HEK293 (cell line): Measurements from ENCODE around the gene CFL1.

Experiments
- HIC1 ChIP-seq: fragments of 450-650 bp; formaldehyde crosslinking; IDR thresholded peaks from 2 replicates; pipeline ENCODE4 v1.5.1; 2016; ENCODE audit warnings: missing biosample characterization, missing genetic modification characterization
- HOXD13 ChIP-seq: sonication (generic); formaldehyde crosslinking; IDR thresholded peaks from 2 replicates; pipeline ENCODE4 v1.8.0; 2022; ENCODE audit warnings: missing genetic modification reagents, borderline replicate concordance
- OVOL3 ChIP-seq: fragments of 450-650 bp; formaldehyde crosslinking; IDR thresholded peaks from 2 replicates; pipeline ENCODE4 v1.5.1; 2016; ENCODE audit warnings: missing biosample characterization, missing genetic modification characterization
- REST ChIP-seq: fragments of 450-650 bp; formaldehyde crosslinking; IDR thresholded peaks from 2 replicates; pipeline ENCODE4 v1.5.1; 2016; ENCODE audit warnings: missing biosample characterization, missing genetic modification characterization
- SP2 ChIP-seq: fragments of 450-650 bp; formaldehyde crosslinking; IDR thresholded peaks from 2 replicates; pipeline ENCODE4 v1.5.1; 2016; ENCODE audit warnings: missing biosample characterization, missing genetic modification characterization
- TRIM28 ChIP-seq: IDR thresholded peaks from 2 replicates; pipeline ENCODE4 v1.6.1; 2011; ENCODE audit warnings: low read length, control low read depth, borderline replicate concordance
- ZBTB17 ChIP-seq: fragments of 450-650 bp; formaldehyde crosslinking; IDR thresholded peaks from 2 replicates; pipeline ENCODE4 v1.5.1; 2016; ENCODE audit warnings: missing biosample characterization, missing genetic modification characterization
- ZBTB7A ChIP-seq: fragments of 450-650 bp; formaldehyde crosslinking; IDR thresholded peaks from 2 replicates; pipeline ENCODE4 v1.5.1; 2016; ENCODE audit warnings: low read depth, missing biosample characterization, missing genetic modification characterization
- ZNF18 ChIP-seq: fragments of 450-650 bp; formaldehyde crosslinking; IDR thresholded peaks from 2 replicates; pipeline ENCODE4 v1.5.1; 2016; ENCODE audit warnings: missing biosample characterization, missing genetic modification characterization
- ZNF184 ChIP-seq: fragments of 450-650 bp; IDR thresholded peaks from 2 replicates; pipeline ENCODE4 v1.5.1; 2018; ENCODE audit warnings: missing biosample characterization, mild to moderate bottlenecking, missing genetic modification characterization
- ZNF26 ChIP-seq: fragments of 450-650 bp; formaldehyde crosslinking; IDR thresholded peaks from 2 replicates; pipeline ENCODE4 v1.5.1; 2016; ENCODE audit warnings: missing biosample characterization, missing genetic modification characterization
- ZNF280C ChIP-seq: fragments of 450-650 bp; formaldehyde crosslinking; IDR thresholded peaks from 2 replicates; pipeline ENCODE4 v1.5.1; 2016; ENCODE audit warnings: missing biosample characterization, missing genetic modification characterization
- ZNF366 ChIP-seq: fragments of 450-650 bp; formaldehyde crosslinking; conservative IDR thresholded peaks from 2 replicates; pipeline ENCODE4 v1.5.1; 2016; ENCODE audit warnings: missing biosample characterization, missing genetic modification characterization
- ZNF394 ChIP-seq: fragments of 450-650 bp; formaldehyde crosslinking; IDR thresholded peaks from 2 replicates; pipeline ENCODE4 v1.5.1; 2016; ENCODE audit warnings: missing biosample characterization, missing genetic modification characterization, mild to moderate bottlenecking, moderate library complexity, borderline replicate concordance
- ZNF433 ChIP-seq: fragments of 450-650 bp; formaldehyde crosslinking; IDR thresholded peaks from 2 replicates; pipeline ENCODE4 v1.5.1; 2016; ENCODE audit warnings: missing biosample characterization, missing genetic modification characterization, low read depth
- ZNF514 ChIP-seq: fragments of 450-650 bp; formaldehyde crosslinking; IDR thresholded peaks from 2 replicates; pipeline ENCODE4 v1.5.1; 2016; ENCODE audit warnings: missing biosample characterization, missing genetic modification characterization
- ZNF518A ChIP-seq: fragments of 450-650 bp; formaldehyde crosslinking; conservative IDR thresholded peaks from 2 replicates; pipeline ENCODE4 v1.5.1; 2016; ENCODE audit warnings: low read depth, missing biosample characterization, missing genetic modification characterization
- ZNF560 ChIP-seq: fragments of 450-650 bp; formaldehyde crosslinking; IDR thresholded peaks from 2 replicates; pipeline ENCODE4 v1.5.1; 2017; ENCODE audit warnings: missing biosample characterization, missing genetic modification characterization, borderline replicate concordance
- ZNF621 ChIP-seq: fragments of 450-650 bp; formaldehyde crosslinking; IDR thresholded peaks from 2 replicates; pipeline ENCODE4 v1.5.1; 2017; ENCODE audit warnings: missing biosample characterization, missing genetic modification characterization
- ZNF677 ChIP-seq: fragments of 450-650 bp; IDR thresholded peaks from 2 replicates; pipeline ENCODE4 v1.5.0; 2018; ENCODE audit warnings: missing biosample characterization, mild to moderate bottlenecking, missing genetic modification characterization, moderate library complexity
- ZNF843 ChIP-seq: fragments of 450-650 bp; formaldehyde crosslinking; IDR thresholded peaks from 2 replicates; pipeline ENCODE4 v1.5.1; 2016; ENCODE audit warnings: missing biosample characterization, missing genetic modification characterization
- ZSCAN23 ChIP-seq: fragments of 450-650 bp; formaldehyde crosslinking; IDR thresholded peaks from 2 replicates; pipeline ENCODE4 v1.5.1; 2016; ENCODE audit warnings: missing biosample characterization, missing genetic modification characterization
- ZSCAN30 ChIP-seq: fragments of 450-650 bp; IDR thresholded peaks from 2 replicates; pipeline ENCODE4 v1.5.1; 2018; ENCODE audit warnings: missing biosample characterization, mild to moderate bottlenecking, missing genetic modification characterization, moderate library complexity

CFL1 gene

GRCh38 chr11:65899356-65900124, 41.6 kb upstream of the CFL1 start (continued):
- TF ChIP-seq ZNF518A (tag by site-specific recombination) (no peak), ZBTB7A (tag by site-specific recombination) (peak; percentile 84; the same call in 1 of the 2 replicates), ZBTB17 (no peak), ZNF560 (tag by site-specific recombination) (no peak), ZSCAN23 (tag by site-specific recombination) (no peak), SP2 (tag by site-specific recombination) (peak; percentile 57), ZNF366 (no peak), ZNF18 (tag by site-specific recombination) (no peak), OVOL3 (tag by site-specific recombination) (no peak), REST (tag by site-specific recombination) (no peak), ZNF280C (tag by site-specific recombination) (no peak), ZNF433 (tag by site-specific recombination) (no peak), ZNF26 (no peak), ZNF394 (tag by site-specific recombination) (no peak), ZNF621 (tag by site-specific recombination) (no peak), HIC1 (tag by site-specific recombination) (peak; percentile 95), ZNF843 (tag by site-specific recombination) (peak; percentile 40; the same call in 1 of the 2 replicates), HOXD13 (CRISPR knock-in tag) (no peak), TRIM28 (no peak), ZSCAN30 (tag by site-specific recombination) (no peak), ZNF677 (tag by site-specific recombination) (no peak), ZNF184 (tag by site-specific recombination) (no peak), ZNF514 (tag by site-specific recombination) (no peak)
